Osteoblast (primary cell): Measurements from ENCODE around the gene ACTL8. TPM values are rescaled to one million over a fixed set of nuclear protein-coding genes. Genes with fewer than 3 reads are reported as not detected.

Source experiments
- DNase-seq: peaks from one replicate; pipeline ENCODE4 v3.0.0; 2011; ENCODE audit warnings: low spot score, mixed read lengths; ENCODE audit not compliant: insufficient read length; ENCODE audit errors: missing footprints
- H2AFZ ChIP-seq: 2 replicates; pipeline ENCODE4 v1.6.0; 2011; ENCODE audit warnings: mild to moderate bottlenecking, low read length
- H3K27ac ChIP-seq: 2 replicates; pipeline ENCODE4 v1.5.1; 2011; ENCODE audit warnings: mild to moderate bottlenecking, low read depth, low read length, moderate library complexity
- H3K27me3 ChIP-seq: 2 replicates; pipeline ENCODE4 v1.6.0; 2012; ENCODE audit warnings: mild to moderate bottlenecking, control low read depth, inconsistent platforms, low read length, moderate library complexity; ENCODE audit not compliant: insufficient read depth
- H3K36me3 ChIP-seq: 2 replicates; pipeline ENCODE4 v1.5.1; 2011; ENCODE audit warnings: mild to moderate bottlenecking, low read length, control low read depth, moderate library complexity; ENCODE audit not compliant: insufficient read depth
- H3K4me1 ChIP-seq: 2 replicates; pipeline ENCODE4 v1.5.1; 2011; ENCODE audit warnings: mild to moderate bottlenecking, low read length, control low read depth, moderate library complexity; ENCODE audit not compliant: insufficient read depth
- H3K4me2 ChIP-seq: 2 replicates; pipeline ENCODE4 v1.6.0; 2011; ENCODE audit warnings: mild to moderate bottlenecking, low read length; ENCODE audit not compliant: insufficient read depth
- H3K4me3 ChIP-seq: fragments of 200-600 bp; sonication (generic); 3 replicates; pipeline ENCODE4 v1.5.1; 2012; ENCODE audit warnings: mild to moderate bottlenecking, low read length, inconsistent platforms; ENCODE audit not compliant: insufficient read depth
- H3K79me2 ChIP-seq: 2 replicates; pipeline ENCODE4 v1.6.0; 2012; ENCODE audit warnings: mild to moderate bottlenecking, low read length, control low read depth, inconsistent platforms; ENCODE audit not compliant: insufficient read depth
- H3K9me3 ChIP-seq: 2 replicates; pipeline ENCODE4 v1.5.1; 2011; ENCODE audit warnings: low read depth, low read length, control low read depth
- H4K20me1 ChIP-seq: 2 replicates; pipeline ENCODE4 v1.6.0; 2012; ENCODE audit warnings: mild to moderate bottlenecking, low read length, control low read depth; ENCODE audit not compliant: insufficient read depth
- CTCF ChIP-seq: IDR thresholded peaks from 2 replicates; pipeline ENCODE4 v1.5.1; 2011; ENCODE audit warnings: mild to moderate bottlenecking, low read depth, low read length, moderate library complexity; ENCODE audit errors: extremely low read depth
- total RNA-seq: library from RNA; depleted of rRNA; stranded (reverse); fragments of >200 nt; gene quantifications from 2 replicates; pipeline ENCODE4 v1.2.3, GENCODE V29; 2012

ACTL8 gene
- total RNA-seq, 1 donor = not detected

GRCh38 chr1:17739050-17739449 lies 16.1 kb upstream of the ACTL8 start:
- H4K20me1 ChIP-seq = no peaks in the 10 kb centered on the region
- no peaks in the 10 kb centered on the region for H3K4me1 ChIP-seq
- no peaks in the 10 kb centered on the region for H3K36me3 ChIP-seq
- H3K27ac ChIP-seq = no peak overlapping the region
- no peaks in the 10 kb centered on the region for H3K79me2 ChIP-seq
- no peak for TF ChIP-seq CTCF
- H3K4me3 ChIP-seq = no peak overlapping the region
- no peaks in the 10 kb centered on the region for H3K9me3 ChIP-seq
- no peak for DNase-seq
- peaks cover 8% of the 10 kb centered on the region for H3K27me3 ChIP-seq
- no peak overlapping the region for H2AFZ ChIP-seq
- H3K4me2 ChIP-seq = no peak overlapping the region

DNA sequence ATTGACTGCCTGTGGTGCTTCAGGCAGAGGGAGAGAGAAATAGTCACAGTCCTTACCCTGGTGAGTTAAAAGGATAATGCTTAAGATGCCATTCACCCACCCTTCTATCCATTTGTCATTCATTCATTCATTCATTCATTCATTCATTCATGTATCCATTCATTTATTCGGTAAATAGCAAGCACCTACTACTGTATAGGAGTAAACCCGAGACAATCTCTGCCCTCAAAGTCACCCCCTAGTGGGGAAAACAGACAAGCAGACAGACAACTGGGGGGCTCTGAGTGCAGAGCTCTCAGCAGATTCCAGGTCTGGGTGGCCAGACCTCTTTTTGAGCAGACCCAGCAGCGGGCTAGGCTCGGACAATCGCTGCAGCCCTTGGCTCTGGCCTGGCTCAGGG lies 14.1 kb upstream of the ACTL8 start:
- Histone ChIP-seq H3K9me3 (no peaks in the 10 kb centered on the region), H2AFZ (no peak overlapping the region), H4K20me1 (no peaks in the 10 kb centered on the region), H3K4me3 (no peak overlapping the region), H3K4me2 (no peak overlapping the region), H3K4me1 (no peaks in the 10 kb centered on the region), H3K36me3 (no peaks in the 10 kb centered on the region), H3K27me3 (peaks cover 8% of the 10 kb centered on the region), H3K27ac (no peak overlapping the region), H3K79me2 (no peaks in the 10 kb centered on the region)
- no peak for TF ChIP-seq CTCF
- no peak for DNase-seq

GRCh38 chr1:17742583-17742982 lies 12.6 kb upstream of the ACTL8 start:
- TF ChIP-seq CTCF = no peak
- peak; percentile 81 for DNase-seq
- H2AFZ ChIP-seq = no peak overlapping the region
- H3K27ac ChIP-seq = no peak overlapping the region
- no peak overlapping the region for H3K4me2 ChIP-seq
- H4K20me1 ChIP-seq = no peaks in the 10 kb centered on the region
- no peaks in the 10 kb centered on the region for H3K36me3 ChIP-seq
- no peaks in the 10 kb centered on the region for H3K79me2 ChIP-seq
- H3K9me3 ChIP-seq = no peaks in the 10 kb centered on the region
- no peaks in the 10 kb centered on the region for H3K4me1 ChIP-seq
- H3K27me3 ChIP-seq = peaks cover 8% of the 10 kb centered on the region
- H3K4me3 ChIP-seq = no peak overlapping the region

GRCh38 chr1:17743008-17743647 lies 12.0 kb upstream of the ACTL8 start:
- Histone ChIP-seq H3K36me3 (no peaks in the 10 kb centered on the region), H3K4me1 (no peaks in the 10 kb centered on the region), H3K27me3 (peaks cover 8% of the 10 kb centered on the region), H3K4me3 (no peak overlapping the region), H3K4me2 (no peak overlapping the region), H3K27ac (no peak overlapping the region), H4K20me1 (no peaks in the 10 kb centered on the region), H2AFZ (no peak overlapping the region), H3K79me2 (no peaks in the 10 kb centered on the region), H3K9me3 (no peaks in the 10 kb centered on the region)
- peak; percentile 59 for DNase-seq
- no peak for TF ChIP-seq CTCF
